ENCODE measurements around the gene THSD7B.

Gene THSD7B

DNA sequence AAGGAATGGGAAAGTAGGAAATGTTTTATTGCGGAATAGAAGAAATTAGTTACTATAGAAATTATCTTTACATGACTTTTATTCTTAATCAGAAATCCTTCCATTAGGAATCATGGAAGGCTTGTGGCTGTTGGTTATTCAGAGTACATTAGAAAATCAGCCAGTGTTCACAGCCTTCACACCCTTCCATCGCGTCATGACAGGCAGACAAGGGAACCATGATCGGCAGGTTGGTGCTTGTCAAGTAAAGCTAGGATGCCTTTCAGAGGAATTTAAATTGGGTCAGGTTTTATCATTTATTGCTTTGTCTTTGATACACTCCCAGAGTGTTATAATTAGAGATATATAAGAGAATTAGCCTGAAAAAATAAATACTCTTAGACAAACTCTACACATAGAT, 400.6 kb downstream of the THSD7B start:
- no peak for DNase-seq

DNA sequence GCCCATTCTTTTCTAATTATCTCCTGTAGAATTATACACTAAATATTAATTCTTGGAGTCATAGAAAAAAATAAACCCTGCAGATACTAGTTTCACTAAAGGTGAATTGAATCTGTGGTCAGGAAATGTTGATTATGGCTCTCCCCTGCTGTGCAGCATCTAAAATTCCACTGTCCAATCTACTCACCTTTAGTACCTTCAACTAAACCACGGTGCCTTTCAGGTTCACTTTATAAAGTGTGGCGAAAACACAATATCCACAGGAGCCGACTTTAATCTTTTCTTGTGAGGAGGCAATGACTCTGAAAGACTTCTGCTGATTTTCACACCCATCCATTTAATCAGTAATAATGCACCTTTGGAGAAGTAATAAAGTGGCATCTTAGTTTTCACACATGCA, 402.3 kb downstream of the THSD7B start:
- DNase-seq, result no peak

DNA sequence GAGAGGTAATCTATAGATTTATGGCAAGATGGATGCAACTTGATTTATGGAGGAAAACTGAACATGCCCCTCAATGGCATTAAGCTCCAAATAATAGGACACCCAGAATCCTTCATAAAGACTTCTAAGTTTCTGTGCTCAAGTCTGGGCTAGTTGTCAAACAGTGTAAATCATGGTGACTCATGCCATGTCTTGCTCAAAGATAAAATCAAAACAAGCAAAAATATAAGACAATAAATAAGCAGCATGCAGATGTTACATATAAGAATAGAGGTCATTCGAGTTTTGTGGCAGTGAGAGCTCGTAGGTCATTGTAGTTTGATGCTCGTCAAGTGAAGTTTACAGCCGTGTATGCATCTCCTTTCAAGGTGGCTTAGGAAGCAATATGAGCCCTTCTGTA, 403.2 kb downstream of the THSD7B start:
- no peak for DNase-seq

DNA sequence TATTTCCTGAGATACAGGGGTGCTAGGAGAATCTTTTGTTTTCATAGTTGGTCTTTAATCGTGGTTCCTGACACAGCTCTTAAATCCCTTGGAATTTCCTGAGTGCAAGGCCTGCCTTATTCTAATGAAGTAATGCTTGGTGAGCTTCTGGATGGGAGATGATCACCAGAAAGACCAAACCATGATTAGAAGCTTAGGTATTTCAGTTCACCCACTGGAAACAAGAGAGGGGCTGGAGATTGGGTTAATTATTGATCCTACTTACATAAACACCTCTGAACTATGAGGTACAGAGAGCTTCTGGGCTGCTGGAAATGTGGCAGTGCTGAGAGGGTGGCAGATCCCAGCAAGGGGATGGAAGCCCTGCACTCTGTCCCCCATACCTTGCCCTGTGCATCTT, 406.8 kb downstream of the THSD7B start:
- no peak for DNase-seq

DNA sequence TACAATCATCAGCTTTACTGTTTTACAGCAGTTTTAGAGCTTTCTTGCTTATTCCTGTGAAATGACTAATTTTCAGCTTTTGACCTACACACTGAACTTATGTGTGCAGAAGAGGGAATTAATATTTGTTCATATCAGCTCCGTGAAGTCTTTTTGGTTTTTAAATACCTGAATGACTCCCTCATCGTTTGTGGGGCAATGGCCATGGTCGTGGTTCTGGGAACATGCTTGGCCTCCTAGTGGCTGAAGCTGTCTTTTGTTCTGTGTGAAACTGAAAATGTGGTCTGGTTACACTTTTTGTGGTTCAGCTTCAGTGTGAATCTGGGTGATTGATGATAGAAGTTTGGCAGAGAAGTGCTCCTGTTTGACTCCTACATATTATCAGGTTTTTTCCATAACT, 408.1 kb downstream of the THSD7B start:
- DNase-seq, result no peak

DNA sequence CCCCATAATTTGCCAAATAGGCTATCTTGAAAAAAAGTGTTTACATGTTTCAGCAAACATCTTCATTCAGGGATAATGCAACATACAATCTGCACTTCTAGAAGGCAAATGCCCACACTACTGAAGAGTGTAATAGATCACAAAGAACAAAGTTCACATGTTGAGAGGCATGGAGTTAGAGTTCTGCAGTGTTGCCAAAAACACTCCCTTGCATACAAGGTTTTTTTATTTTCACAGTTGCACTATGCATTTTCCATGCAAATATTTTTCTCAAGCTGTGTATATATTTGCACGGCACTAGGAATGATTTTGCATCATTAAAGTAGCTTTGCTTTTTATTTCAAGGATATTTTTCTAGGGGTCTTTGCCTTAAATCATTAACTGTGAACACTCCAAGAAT, 409.9 kb downstream of the THSD7B start:
- DNase-seq, result no peak

DNA sequence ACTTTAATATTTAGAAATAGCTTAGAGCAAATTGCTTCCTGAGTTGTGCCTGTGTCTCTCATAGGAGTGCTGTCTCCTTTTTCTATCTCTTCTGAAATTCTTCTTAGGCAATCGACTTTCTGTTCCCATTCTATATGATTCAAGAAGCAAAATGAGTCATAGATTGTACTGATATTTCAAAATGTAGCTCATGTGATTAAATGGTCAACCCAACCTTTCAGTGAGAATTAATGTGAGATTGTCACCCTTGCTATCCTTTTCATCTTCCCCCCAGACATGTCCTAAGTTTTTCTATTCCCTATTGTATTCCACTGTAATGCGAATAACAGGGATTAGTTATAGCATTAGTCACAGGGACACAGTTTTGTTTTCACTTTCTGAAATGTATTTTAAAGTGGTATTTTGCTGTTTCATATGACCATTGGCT, 413.6 kb downstream of the THSD7B start:
- no peak for DNase-seq

DNA sequence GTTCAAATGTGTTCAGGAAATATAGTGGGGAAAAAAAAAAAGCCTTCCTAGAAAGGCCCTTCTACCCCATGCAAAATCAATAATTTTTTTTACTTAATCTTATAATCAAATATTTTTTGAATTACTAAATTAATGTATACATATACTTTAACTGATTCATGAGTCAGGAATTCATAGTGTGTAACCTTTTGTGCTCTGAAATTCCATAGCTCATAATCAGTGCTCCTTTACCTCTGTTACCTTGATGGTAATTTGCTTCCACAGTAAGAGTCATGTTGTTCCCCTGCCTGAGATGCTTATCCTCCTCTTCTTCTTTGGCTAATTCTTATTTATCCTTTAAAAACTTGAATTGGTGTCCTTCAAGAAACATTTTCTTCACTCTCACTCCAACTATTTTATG, 414.2 kb downstream of the THSD7B start:
- DNase-seq, result no peak

DNA sequence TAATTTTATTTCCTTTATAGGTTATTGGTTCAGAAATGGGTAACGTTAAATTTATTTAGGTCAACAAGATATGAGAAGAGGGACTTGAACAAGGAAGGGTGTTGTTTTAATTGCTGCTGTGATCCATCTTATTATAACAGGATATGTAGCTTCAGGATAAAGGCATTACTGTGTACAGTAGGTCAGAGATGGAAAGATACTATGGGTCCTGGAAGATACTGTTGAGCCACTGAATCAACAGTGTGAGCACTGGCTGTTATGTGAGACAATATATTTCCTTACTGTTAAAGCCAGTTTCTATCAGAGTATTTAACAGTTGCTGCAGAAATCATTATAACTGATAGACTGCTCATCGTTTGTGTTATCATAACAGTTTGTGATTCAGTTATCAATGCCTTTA, 414.7 kb downstream of the THSD7B start:
- DNase-seq, result no peak

DNA sequence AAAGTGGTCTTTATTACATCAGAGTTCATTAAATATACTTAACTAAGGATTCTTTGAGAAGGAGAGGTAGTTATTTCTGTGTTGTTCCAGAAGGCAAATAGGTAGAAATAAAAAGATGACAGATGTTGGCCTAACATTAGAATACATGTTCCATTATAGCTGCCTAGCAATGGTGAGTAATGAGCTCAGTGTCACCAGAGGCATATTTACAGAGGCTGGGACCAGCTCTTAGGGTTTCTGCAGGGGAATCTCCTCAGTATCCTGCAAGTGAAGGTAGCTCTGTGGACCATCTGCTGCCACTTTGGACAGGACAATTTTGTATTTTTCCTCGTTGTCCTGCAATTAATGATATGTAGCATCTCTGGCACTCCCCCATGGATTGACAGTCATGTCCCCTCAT, 416.0 kb downstream of the THSD7B start:
- no peak for DNase-seq

DNA sequence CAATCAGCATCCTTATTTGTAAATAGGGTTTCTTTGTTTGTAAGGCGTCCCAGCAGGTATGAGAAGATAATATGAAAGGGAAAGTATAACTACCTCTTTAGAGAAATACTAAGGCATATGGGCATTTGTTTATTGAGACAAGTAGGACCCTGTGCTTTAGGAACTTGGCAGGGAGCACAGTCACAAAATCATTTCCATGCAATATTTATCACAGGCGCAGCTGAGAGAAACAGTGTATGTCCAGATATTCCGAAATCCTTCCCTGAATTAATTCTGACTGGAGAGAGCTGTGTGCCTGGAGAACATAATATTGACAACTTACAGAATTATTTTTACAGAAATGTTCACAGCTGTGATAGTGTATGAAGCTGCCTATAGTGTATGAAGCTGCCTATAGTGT, 416.7 kb downstream of the THSD7B start:
- no peak for DNase-seq

DNA sequence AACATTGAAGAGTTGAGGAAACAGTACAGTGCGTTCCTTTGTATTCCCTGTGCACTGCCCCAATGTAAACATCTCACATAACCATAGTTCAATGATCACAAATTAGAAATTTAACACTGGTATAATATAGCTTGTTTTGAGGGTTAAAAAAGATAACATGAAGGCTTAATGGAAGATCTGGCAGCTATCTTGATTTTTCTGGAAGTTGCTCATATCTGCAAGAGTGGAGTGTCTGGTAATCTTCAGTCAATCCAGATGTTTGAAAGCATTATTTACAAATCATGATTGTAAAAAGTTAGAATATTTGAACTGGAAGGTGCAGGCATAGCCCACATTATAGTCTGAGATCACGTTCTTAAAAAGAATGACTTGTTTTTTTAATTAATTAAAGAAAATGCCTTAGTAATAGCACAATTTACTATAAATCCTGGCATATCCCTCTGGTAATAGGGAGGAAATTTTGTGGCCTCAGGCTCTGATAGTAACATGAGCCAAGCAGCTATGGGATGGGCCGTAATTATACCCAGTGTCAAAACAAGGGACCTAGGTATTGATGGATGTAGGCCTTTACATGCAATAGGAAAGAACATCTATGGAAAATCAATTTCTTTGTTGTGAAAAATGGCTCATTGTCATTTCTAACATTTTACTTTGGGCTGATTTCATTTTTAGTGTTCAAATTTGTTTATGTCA, 418.0 kb downstream of the THSD7B start:
- DNase-seq, result no peak

DNA sequence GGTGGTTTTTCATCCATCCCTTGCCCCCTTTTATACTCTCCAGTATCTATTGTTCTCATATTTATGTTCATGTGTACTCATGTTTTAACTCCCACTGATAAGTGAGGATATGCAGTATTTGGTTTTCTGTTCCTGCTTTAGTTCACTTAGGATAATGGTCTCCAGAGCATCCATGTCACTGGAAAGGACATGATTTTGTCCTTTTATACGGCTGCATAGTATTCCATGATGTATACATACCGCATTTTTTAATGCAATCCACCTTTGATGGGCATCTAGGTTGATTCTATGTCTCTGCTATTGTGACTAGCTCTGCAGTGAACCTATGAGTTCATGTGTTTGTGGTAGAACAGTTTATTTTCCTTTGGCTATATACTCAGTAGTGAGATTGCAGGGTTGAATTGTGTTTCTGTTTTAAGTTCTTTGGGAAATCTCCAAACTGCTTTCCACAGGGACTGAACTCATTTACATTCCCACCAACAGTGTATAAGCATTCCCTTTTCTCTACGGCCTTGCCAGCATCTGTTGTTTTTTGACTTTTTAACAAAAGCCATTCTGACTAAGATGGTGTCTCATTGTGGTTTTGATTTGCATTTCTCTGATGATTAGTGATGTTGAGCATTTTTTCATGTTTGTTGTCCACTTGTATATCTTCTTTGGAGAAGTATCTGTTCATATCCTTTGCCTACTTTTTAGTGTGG, 420.2 kb downstream of the THSD7B start:
- no peak for DNase-seq

DNA sequence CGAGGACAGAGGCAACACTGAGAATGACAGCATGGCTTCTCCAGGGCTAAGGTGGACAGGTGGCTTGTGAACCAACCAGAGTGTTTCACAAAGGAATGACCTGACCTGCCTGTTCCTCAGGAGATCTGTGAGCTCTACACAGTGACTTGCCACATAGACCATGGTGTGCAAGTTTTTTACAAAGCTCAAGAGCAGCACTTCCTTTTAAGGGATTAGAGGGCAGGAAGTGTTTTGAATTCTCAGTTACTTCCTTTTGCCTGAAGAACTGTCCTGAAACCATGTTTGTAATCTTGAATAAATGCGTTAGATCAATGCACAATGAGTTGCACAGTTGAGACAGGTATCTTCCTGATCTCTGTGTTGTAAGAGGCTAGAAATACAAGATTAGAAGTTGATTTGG, 421.9 kb downstream of the THSD7B start:
- no peak for DNase-seq

DNA sequence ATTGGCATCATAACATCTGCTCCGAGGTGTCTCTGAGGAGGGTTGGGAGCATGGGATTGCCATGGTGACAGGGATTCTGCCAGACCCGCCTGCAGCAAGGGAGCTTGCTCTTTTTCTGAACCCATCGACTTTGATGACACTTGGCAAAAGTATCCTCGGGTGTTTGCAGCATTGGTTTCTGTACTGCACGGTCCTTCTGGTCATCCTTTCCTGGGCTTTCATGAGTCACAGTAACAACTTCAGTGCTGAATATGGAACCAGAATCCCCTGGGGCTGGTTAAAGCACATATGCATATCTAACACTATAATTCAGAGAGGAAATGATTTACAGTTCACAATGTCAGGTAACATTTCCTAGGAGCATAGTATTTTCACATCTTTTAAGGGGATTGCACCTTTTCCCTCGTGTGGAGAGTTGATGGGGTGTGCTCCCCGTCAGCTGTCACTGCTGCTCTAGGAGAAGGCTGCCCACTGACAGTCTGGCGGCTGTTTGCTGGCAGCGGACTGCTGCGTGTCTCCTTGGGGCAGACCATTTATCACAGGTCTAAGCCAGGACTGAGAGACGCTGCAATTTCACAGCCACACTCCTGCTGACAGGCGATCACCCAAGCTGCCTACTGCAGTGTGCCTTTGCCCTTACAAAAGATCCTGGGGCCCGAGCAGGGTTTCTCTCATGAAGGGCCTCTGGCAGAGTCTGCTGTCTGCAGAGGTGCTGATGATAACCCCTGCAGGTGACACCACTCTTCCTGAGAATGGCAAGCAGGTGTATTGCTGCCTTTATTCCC, 425.3 kb downstream of the THSD7B start:
- DNase-seq, result no peak

DNA sequence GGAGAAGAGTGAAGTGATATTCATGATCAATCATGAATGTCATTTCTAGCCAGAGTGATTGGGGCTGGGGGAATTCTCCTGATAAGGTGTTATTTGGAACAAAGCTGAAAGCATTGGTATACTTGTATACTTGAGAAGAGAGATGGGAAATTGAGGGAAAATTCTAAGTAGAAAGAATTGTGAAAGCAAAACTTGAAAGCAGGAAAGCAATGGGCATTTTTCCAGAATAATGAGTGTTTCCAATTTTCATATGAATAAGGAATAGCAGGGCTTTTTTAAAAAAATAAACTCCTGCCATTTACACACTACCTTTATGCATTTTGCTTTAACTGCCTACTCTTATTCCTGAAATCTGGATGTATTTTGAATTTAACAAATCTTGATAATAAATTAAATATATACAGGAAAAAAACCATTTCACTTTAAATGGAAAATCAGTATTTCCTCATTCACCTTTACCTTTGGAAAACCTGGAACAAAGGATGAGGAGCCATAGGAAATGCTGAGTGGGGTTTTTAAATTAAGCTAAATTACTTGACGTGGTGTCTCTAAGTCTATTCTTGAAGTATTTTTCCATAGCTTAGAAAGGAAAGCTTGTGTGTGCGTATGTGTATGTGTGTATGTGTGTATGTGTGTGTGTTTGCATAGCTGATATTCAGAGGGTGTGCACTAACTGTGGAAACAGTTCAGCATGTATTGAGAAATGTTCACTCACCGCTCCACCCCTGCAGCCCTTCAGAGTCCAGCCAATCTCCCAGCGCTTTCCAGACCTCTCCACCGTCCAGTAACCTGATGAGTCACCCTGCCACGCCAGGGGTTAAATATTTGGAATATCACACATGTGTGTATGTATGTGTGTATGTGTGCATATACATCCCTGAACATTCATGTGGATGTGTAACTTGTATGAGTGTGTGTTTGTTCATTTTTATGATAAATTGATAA, 427.3 kb downstream of the THSD7B start:
- no peak for DNase-seq

DNA sequence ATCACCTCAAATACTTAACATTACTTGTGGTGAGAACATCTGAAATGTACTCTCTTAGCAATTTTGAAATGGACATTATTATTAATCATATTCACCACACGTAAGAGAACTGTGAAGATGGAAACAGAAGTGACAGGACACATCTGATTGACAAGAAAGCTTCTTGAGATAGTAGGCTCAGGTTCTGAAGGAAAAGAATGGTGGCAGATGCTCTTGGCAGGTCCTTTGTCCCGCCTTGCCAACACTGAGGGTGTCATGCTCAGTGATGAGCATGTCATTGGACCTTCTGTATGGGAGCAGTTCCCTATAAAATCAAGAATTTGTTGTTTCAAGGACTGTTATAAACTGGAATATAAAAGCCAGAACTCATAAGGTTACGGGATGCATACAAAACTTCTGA, 428.1 kb downstream of the THSD7B start:
- no peak for DNase-seq

DNA sequence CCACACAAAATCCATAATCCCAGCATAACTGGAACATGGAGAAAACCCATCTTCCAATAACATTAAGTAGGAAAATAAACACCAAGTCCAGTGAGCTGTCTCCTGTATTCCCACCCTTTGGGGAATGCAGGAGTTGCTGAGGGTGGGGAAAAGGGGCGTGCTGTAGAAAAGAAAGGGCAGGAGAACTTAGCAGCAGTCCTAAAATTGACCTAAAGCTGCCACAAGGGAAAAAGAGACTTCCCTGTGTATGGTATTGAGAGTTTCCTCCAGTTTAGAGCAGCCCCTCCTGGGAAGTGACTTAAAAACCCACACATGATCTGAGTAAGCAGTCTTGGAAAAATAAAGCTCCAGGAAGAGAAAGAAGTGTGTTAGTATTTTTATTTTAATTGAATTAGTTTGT, 428.8 kb downstream of the THSD7B start:
- DNase-seq, result no peak

DNA sequence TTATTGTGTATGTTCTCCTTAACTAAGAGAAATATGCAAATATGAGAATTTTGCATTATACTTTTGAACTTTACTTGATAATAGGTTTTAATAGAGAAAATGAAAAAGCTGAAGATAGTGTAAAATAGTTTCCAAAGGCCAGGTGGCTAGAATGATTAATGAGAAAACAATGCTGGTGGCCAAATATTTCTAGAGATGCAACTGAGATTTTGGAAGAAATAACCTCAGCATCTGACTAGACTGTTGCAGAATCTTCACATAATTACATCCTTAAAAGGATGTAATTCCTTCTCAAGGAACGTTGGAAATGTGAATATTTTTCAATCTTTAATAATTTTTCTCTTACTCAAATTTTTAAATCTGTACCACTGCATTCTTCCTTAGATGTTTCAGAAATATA, 434.4 kb downstream of the THSD7B start:
- no peak for DNase-seq

DNA sequence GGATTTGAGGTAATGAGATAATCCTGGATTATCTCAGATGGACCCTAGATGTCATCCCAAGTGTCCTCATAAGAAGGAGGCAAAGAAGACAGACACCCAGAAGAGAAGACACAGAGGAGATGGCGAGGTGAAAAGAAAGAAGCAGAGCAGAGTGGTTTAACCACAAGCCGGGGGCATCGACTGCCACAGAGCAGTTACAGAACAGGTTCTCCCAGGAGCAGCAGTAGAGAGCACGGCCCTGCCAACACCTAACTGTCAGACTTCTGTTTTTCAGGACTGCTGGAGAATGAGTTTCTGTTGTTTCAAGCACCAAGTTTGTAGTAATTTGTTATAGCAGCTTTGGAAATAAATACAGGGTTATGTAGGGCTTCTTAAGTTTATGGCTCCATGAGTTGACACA, 437.0 kb downstream of the THSD7B start:
- no peak for DNase-seq

DNA sequence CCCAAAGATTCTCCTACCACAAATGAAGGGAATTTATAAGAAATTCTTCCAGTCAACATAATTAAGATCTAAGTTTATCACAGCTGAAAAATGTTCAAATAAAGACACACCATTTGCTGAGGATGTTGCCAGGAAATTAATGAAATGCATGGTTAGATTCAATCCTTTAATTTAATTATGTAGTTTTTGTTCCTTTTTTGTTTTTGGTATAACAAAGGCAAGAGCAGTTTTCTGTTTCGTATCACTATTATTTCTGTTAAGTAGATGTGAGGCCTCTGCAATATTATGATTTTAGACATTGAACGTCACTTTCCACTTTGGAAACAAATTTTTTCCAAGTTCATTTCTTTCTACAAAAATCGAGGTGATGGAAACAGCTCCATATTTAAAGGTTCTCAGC, 440.0 kb downstream of the THSD7B start:
- no peak for DNase-seq

DNA sequence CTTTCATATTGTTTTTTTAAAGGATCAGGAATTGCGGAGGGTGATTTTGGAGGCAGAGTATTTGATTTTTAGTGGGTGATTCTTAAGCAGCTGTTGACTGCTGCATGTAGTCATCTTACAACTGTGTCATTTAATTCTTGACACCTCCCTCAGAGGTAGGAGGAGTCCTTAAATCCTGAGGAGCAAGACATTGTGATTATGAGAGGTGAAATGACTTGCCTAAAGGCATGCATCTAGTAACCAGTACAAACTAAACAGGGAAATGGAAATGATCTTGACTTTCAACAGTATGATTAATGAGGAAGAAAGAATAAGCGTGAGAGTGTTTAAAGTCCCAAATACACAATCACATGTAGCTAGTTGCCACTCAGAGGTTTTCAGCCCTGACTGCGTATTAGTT, 440.7 kb downstream of the THSD7B start:
- no peak for DNase-seq

DNA sequence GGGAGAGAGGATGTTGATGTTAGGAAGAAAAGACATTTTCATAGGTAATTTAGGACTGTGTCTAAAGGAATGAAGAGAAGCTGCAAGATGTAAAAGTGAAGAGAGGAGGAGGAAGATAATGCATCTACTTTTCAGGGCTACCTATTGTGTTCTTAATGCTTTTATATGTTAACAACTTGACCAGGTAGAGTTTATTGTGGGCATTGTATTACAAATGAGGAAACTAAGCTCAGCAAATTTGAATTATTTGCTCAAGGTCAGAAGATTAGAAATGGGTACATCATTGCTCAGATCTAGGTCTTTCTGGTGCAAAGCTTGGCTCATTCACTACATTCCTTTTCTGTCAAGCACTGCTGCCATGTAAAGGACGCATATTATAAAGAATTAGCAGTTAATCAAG, 441.7 kb downstream of the THSD7B start:
- DNase-seq, result no peak
